ENCODE data around the gene HOXC11.
A peak's percentile ranks its signal among the peaks of the same experiment; 100 is the strongest.

DNA sequence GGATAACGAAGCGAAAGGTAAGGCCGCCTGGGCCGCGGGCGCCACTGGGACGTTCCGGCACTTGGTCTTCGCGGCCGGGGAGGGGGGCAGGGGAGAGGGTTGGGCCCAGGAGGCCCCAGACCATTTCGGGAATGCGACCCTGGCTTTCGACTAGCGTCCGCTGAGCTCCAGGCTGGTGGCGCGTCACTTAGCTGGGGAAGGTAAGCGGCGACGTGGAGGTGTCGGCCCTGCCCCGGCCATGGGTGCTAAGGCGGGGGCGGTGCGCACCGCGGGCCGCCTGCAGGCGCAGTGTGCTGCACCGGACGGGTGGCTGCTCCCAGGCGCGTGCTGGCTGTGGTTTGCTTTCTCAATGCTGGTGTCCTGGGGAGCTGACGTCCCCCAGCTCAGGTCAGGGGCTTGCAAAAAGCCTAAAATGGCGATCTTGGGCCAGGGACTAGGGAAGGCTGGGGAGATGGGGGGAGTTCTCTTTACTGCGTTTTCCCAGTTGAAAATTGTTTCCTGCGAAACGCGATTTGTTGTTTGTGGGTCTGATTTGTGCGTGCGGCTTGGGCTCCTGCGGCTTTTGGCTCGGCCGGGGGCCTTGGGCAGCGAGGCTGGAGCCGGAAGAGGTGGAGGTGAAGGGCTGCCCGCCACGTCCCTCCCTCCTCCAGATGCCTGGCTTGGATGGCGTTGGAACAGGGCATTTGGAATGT lies 13.2 kb downstream of the HOXC11 start:
- TF ChIP-seq, protein P1, sequence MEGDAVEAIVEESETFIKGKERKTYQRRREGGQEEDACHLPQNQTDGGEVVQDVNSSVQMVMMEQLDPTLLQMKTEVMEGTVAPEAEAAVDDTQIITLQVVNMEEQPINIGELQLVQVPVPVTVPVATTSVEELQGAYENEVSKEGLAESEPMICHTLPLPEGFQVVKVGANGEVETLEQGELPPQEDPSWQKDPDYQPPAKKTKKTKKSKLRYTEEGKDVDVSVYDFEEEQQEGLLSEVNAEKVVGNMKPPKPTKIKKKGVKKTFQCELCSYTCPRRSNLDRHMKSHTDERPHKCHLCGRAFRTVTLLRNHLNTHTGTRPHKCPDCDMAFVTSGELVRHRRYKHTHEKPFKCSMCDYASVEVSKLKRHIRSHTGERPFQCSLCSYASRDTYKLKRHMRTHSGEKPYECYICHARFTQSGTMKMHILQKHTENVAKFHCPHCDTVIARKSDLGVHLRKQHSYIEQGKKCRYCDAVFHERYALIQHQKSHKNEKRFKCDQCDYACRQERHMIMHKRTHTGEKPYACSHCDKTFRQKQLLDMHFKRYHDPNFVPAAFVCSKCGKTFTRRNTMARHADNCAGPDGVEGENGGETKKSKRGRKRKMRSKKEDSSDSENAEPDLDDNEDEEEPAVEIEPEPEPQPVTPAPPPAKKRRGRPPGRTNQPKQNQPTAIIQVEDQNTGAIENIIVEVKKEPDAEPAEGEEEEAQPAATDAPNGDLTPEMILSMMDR (IDR thresholded peaks at IDR 0.05) = peak in 1 of 6 experiments; percentile 30
- TF ChIP-seq POLR2A (IDR thresholded peaks at IDR 0.05) = no peak

Data from esophagus squamous epithelium (tissue), 4 donors.